Activated CD8-positive, alpha-beta T cell treated with anti-CD3 and anti-CD28 coated beads for 36 hours (primary cell): ENCODE results near the gene CCDC92. TPM values are rescaled to one million over a fixed set of nuclear protein-coding genes. Genes with fewer than 3 reads are reported as not detected.

Experiments
- ATAC-seq: fragments of 200-7000 bp; cut with Tn5 transposase; one replicate; pipeline ENCODE4 v1.10.0; 2021; ENCODE audit warnings: mild to moderate bottlenecking, moderate library complexity
- CTCF ChIA-PET: fragments of 350-600 bp; sonication (Branson Sonifier 250); formaldehyde crosslinking; loops from one replicate; lab custom pipeline; 2021; ENCODE audit warnings: antibody characterized with exemption; lab: Charles Lee
- POLR2A ChIA-PET: fragments of 350-600 bp; sonication (Branson Sonifier 250); formaldehyde crosslinking; loops from one replicate; lab custom pipeline; 2021; ENCODE audit warnings: antibody characterized with exemption; lab: Charles Lee
- DNase-seq: peaks from one replicate; pipeline ENCODE4 v3.0.0-alpha.2; 2020
- H3K27ac Mint-ChIP-seq: one replicate; pipeline ENCODE4 v1.8.0; 2021; ENCODE audit warnings: mild to moderate bottlenecking, mixed read lengths
- H3K27me3 Mint-ChIP-seq: one replicate; pipeline ENCODE4 v1.8.0; 2021; ENCODE audit warnings: mixed read lengths
- H3K36me3 Mint-ChIP-seq: one replicate; pipeline ENCODE4 v1.8.0; 2021; ENCODE audit warnings: low read depth, mixed read lengths
- H3K4me1 Mint-ChIP-seq: one replicate; pipeline ENCODE4 v1.8.0; 2021; ENCODE audit warnings: low read depth, mixed read lengths
- H3K4me3 Mint-ChIP-seq: one replicate; pipeline ENCODE4 v1.8.0; 2021; ENCODE audit warnings: mild to moderate bottlenecking, moderate library complexity, mixed read lengths
- H3K9me3 Mint-ChIP-seq: one replicate; pipeline ENCODE4 v1.8.0; 2021; ENCODE audit warnings: mixed read lengths
- intact Hi-C: fragments of 100-400 bp; cut with micrococcal nuclease; formaldehyde crosslinking; loops from one replicate; pipeline ENCODE4 v1.10.0; 2022
- total RNA-seq, 2 experiments: library from RNA; stranded (reverse); gene quantifications; one replicate each; pipeline ENCODE4 v1.2.3, GENCODE V29; 2021
- TF ChIP-seq, protein P1 (sequence below): fragments of 200-600 bp; IDR thresholded peaks from one replicate; pipeline ENCODE4 v1.8.0; 2022; ENCODE audit warnings: antibody characterized with exemption, mild to moderate bottlenecking

CCDC92 gene
- total RNA-seq, 2 experiments from 2014 or later = 4.0 to 6.2 TPM

GRCh38 chr12:123944696-123945095 lies 27.9 kb downstream of the CCDC92 start:
- Mint-ChIP-seq H3K4me1 (no peaks in the 10 kb centered on the region), H3K27me3 (no peaks in the 10 kb centered on the region), H3K9me3 (no peaks in the 10 kb centered on the region), H3K36me3 (peaks cover 12% of the 10 kb centered on the region), H3K27ac (no peak overlapping the region), H3K4me3 (no peak overlapping the region)
- DNase-seq (no peak), ATAC-seq (no peak)
- intact Hi-C loops = no loop called here
- TF ChIP-seq, protein P1, sequence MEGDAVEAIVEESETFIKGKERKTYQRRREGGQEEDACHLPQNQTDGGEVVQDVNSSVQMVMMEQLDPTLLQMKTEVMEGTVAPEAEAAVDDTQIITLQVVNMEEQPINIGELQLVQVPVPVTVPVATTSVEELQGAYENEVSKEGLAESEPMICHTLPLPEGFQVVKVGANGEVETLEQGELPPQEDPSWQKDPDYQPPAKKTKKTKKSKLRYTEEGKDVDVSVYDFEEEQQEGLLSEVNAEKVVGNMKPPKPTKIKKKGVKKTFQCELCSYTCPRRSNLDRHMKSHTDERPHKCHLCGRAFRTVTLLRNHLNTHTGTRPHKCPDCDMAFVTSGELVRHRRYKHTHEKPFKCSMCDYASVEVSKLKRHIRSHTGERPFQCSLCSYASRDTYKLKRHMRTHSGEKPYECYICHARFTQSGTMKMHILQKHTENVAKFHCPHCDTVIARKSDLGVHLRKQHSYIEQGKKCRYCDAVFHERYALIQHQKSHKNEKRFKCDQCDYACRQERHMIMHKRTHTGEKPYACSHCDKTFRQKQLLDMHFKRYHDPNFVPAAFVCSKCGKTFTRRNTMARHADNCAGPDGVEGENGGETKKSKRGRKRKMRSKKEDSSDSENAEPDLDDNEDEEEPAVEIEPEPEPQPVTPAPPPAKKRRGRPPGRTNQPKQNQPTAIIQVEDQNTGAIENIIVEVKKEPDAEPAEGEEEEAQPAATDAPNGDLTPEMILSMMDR = no peak
- POLR2A ChIA-PET = interaction anchor here (0.6 kb wide), 1 partner anchor 10 kb away, joined by 4 read pairs; no protein-coding TSS in a partner anchor
- CTCF ChIA-PET = interaction anchor here (1.0 kb wide), 1 partner anchor 88 kb away, joined by 4 read pairs; no protein-coding TSS in a partner anchor

GRCh38 chr12:123943816-123944215 lies 28.8 kb downstream of the CCDC92 start:
- no peak for DNase-seq
- Mint-ChIP-seq H3K9me3 (no peaks in the 10 kb centered on the region), H3K36me3 (peaks cover 12% of the 10 kb centered on the region), H3K27me3 (no peaks in the 10 kb centered on the region), H3K27ac (no peak overlapping the region), H3K4me3 (no peak overlapping the region), H3K4me1 (peaks cover 4% of the 10 kb centered on the region)
- TF ChIP-seq, protein P1 = no peak
- intact Hi-C loops = no loop called here
- CTCF ChIA-PET = interaction anchor here (1.0 kb wide), 1 partner anchor 89 kb away, joined by 4 read pairs; no protein-coding TSS in a partner anchor
- POLR2A ChIA-PET = no interaction called here
- no peak for ATAC-seq

- no peak for DNase-seq
- TF ChIP-seq, protein P1 = no peak
- H3K36me3 Mint-ChIP-seq = peaks cover 12% of the 10 kb centered on the region
- no peaks in the 10 kb centered on the region for H3K9me3 Mint-ChIP-seq
- no peak overlapping the region for H3K4me3 Mint-ChIP-seq
- H3K27ac Mint-ChIP-seq = no peak overlapping the region
- intact Hi-C loops = no loop called here
- ChIA-PET CTCF (no interaction called here), POLR2A (no interaction called here)
- peaks cover 11% of the 10 kb centered on the region for H3K4me1 Mint-ChIP-seq
- ATAC-seq = no peak
- no peaks in the 10 kb centered on the region for H3K27me3 Mint-ChIP-seq
These were observed 29.6 kb downstream of the CCDC92 start for GRCh38 chr12:123942911-123943648.

GRCh38 chr12:123942238-123942653 lies 30.4 kb downstream of the CCDC92 start:
- TF ChIP-seq, protein P1 = no peak
- intact Hi-C loops = no loop called here
- no peak overlapping the region for H3K4me3 Mint-ChIP-seq
- ChIA-PET POLR2A (no interaction called here), CTCF (interaction anchor here (1.0 kb wide), 1 partner anchor 20 kb away, joined by 6 read pairs; no protein-coding TSS in a partner anchor)
- H3K27me3 Mint-ChIP-seq = no peaks in the 10 kb centered on the region
- no peak for ATAC-seq
- H3K4me1 Mint-ChIP-seq = peaks cover 20% of the 10 kb centered on the region
- H3K9me3 Mint-ChIP-seq = no peaks in the 10 kb centered on the region
- no peak overlapping the region for H3K27ac Mint-ChIP-seq
- DNase-seq = no peak
- H3K36me3 Mint-ChIP-seq = peaks cover 12% of the 10 kb centered on the region

GRCh38 chr12:123941624-123942237 lies 30.9 kb downstream of the CCDC92 start:
- Mint-ChIP-seq H3K27me3 (no peaks in the 10 kb centered on the region), H3K9me3 (no peaks in the 10 kb centered on the region), H3K4me3 (no peak overlapping the region), H3K27ac (no peak overlapping the region), H3K4me1 (peaks cover 20% of the 10 kb centered on the region), H3K36me3 (peaks cover 12% of the 10 kb centered on the region)
- TF ChIP-seq, protein P1 = no peak
- ATAC-seq = no peak
- intact Hi-C loops = no loop called here
- no peak for DNase-seq
- CTCF ChIA-PET = interaction anchor here (1.0 to 1.1 kb wide), 2 partner anchors 20 to 42 kb away, joined by 3 to 6 read pairs; no protein-coding TSS in a partner anchor
- POLR2A ChIA-PET = no interaction called here
